CD4-positive, alpha-beta T cell (primary cell): ENCODE results near the gene ZDBF2. TPM values are rescaled to one million over a fixed set of nuclear protein-coding genes. Genes with fewer than 3 reads are reported as not detected.

Experiments
- ATAC-seq: fragments of 200-7000 bp; cut with Tn5 transposase; one replicate; pipeline ENCODE4 v1.10.0; 2022; ENCODE audit warnings: mild to moderate bottlenecking; ENCODE audit not compliant: poor library complexity
- CTCF ChIA-PET: fragments of 350-600 bp; sonication (Branson Sonifier 250); formaldehyde crosslinking; loops from one replicate; lab custom pipeline; 2021; ENCODE audit warnings: antibody characterized with exemption, inconsistent platforms; lab: Charles Lee
- POLR2A ChIA-PET: fragments of 350-600 bp; sonication (Branson Sonifier 250); formaldehyde crosslinking; loops from one replicate; lab custom pipeline; 2021; ENCODE audit warnings: antibody characterized with exemption, inconsistent platforms; lab: Charles Lee
- DNase-seq, 14 experiments: peaks; one replicate each; pipeline ENCODE4 v3.0.0-alpha.2; 2013 to 2020; ENCODE audit warnings: mixed read lengths in 2 of 14
- H3K27ac ChIP-seq, 2 donors: one replicate each; pipeline versions ENCODE4 v1.5.1 to v1.7.0; 2013; ENCODE audit warnings: low read length in 2 of 2, low read depth in 1 of 2, mild to moderate bottlenecking in 1 of 2
- H3K27me3 ChIP-seq, 2 experiments: 1 replicate in 1 of 2; 2 replicates in 1 of 2; pipeline versions ENCODE4 v1.6.1 to v1.7.0; 2013; ENCODE audit warnings: low read length in 2 of 2, control low read depth in 1 of 2, mild to moderate bottlenecking in 1 of 2, moderate library complexity in 1 of 2; ENCODE audit not compliant: insufficient read depth in 2 of 2, control insufficient read depth in 1 of 2
- H3K36me3 ChIP-seq: one replicate; pipeline ENCODE4 v1.6.1; 2013; ENCODE audit warnings: low read length, control low read depth; ENCODE audit not compliant: insufficient read depth
- H3K4me1 ChIP-seq: one replicate; pipeline ENCODE4 v1.6.1; 2013; ENCODE audit warnings: low read length, control low read depth; ENCODE audit not compliant: insufficient read depth
- H3K4me3 ChIP-seq: one replicate; pipeline ENCODE4 v1.5.1; 2013; ENCODE audit warnings: mild to moderate bottlenecking, low read length, moderate library complexity
- H3K9me3 ChIP-seq, 2 experiments: 1 replicate in 1 of 2; 2 replicates in 1 of 2; pipeline versions ENCODE4 v1.6.1 to v1.7.0; 2013; ENCODE audit warnings: low read length in 2 of 2, mild to moderate bottlenecking in 2 of 2, control low read depth in 1 of 2, moderate library complexity in 1 of 2; ENCODE audit not compliant: control insufficient read depth in 1 of 2, insufficient read depth in 1 of 2
- H3K27ac Mint-ChIP-seq: one replicate; pipeline ENCODE4 v1.8.0; 2020; ENCODE audit warnings: mixed read lengths
- H3K27me3 Mint-ChIP-seq: one replicate; pipeline ENCODE4 v1.8.0; 2021; ENCODE audit warnings: mixed read lengths
- H3K36me3 Mint-ChIP-seq: one replicate; pipeline ENCODE4 v1.8.0; 2021; ENCODE audit warnings: low read depth, mixed read lengths
- H3K4me1 Mint-ChIP-seq: one replicate; pipeline ENCODE4 v1.8.0; 2021; ENCODE audit warnings: low read depth, mixed read lengths
- H3K4me3 Mint-ChIP-seq: one replicate; pipeline ENCODE4 v1.8.0; 2020; ENCODE audit warnings: mild to moderate bottlenecking, mixed read lengths
- H3K9me3 Mint-ChIP-seq: one replicate; pipeline ENCODE4 v1.8.0; 2020; ENCODE audit warnings: mixed read lengths
- intact Hi-C, 2 experiments: fragments of 100-400 bp; cut with DNase I in 1 of 2; cut with micrococcal nuclease in 1 of 2; formaldehyde crosslinking; loops; one replicate each; pipeline versions ENCODE4 v1.15.1 to v1.9.0; 2023 to 2025; cut with DNase I, micrococcal nuclease
- total RNA-seq, 174 experiments: library from RNA in 2 of 174; stranded (reverse) in 2 of 174; gene quantifications; one replicate each; pipeline ENCODE4 v1.2.3 and lab custom pipeline; 2021 to 2026
- TF ChIP-seq, protein P1 (sequence below): fragments of 200-600 bp; IDR thresholded peaks from one replicate; pipeline ENCODE4 v1.8.0; 2022; ENCODE audit warnings: antibody characterized with exemption, mild to moderate bottlenecking

The ZDBF2 gene
- total RNA-seq, 2 experiments from 2014 or later: 28.7 to 29.7 TPM

DNA sequence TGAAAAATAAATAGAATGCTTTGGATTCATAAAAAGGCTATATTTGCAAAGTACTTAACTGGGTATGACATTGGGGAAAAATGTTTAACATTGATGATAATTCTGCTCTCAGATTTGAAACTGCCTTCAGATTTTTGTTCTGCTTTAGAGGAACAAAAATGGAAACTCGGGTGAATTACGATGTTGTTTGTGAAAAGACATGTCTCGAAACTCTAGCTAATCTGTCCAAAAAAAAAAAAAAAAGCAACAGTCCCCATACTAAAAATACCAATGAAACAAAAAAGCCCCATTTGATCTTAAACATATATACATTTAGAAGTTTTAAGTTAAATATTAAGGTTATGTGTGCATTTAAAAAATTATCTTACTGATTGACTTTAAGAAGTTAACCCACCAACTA is 3.0 kb downstream of the ZDBF2 start:
- no peak overlapping the region for H3K27ac ChIP-seq
- no peak overlapping the region for H3K27ac Mint-ChIP-seq
- H3K27me3 ChIP-seq: peaks cover 24 to 27% of the 10 kb centered on the region in 2 experiments

DNA sequence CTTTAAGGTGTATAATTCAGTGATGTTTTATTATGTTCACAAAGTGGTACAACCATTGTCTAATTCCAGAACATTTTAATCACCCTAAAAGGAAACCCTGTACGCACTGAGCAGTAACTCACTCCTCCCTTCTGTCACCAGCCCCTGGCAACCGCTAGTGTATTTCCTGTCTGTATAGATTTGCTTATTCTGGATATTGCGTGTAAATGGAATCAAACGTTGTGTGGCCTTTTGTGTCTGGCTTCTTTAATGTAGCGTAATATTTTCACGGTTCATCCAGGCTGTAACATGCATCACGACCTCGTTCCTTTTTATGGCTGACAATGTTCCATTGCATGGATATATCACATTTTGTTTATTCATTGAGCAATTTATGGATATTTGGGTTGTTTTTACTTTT is 8.3 kb downstream of the ZDBF2 start:
- intact Hi-C loops: no loop called here
- Histone ChIP-seq H3K4me3 (no peak overlapping the region), H3K4me1 (no peaks in the 10 kb centered on the region), H3K9me3 (peaks cover 0 to 9% of the 10 kb centered on the region in 2 experiments), H3K27ac (no peak overlapping the region), H3K36me3 (peaks cover 9% of the 10 kb centered on the region), H3K27me3 (peaks cover 0 to 3% of the 10 kb centered on the region in 2 experiments)
- ATAC-seq (no peak), DNase-seq (no peak)
- Mint-ChIP-seq H3K27me3 (peaks cover 29% of the 10 kb centered on the region), H3K4me3 (no peak overlapping the region), H3K36me3 (peaks cover 60% of the 10 kb centered on the region), H3K9me3 (peaks cover 11% of the 10 kb centered on the region), H3K4me1 (no peaks in the 10 kb centered on the region), H3K27ac (no peak overlapping the region)
- POLR2A ChIA-PET: no interaction called here
- TF ChIP-seq, protein P1, sequence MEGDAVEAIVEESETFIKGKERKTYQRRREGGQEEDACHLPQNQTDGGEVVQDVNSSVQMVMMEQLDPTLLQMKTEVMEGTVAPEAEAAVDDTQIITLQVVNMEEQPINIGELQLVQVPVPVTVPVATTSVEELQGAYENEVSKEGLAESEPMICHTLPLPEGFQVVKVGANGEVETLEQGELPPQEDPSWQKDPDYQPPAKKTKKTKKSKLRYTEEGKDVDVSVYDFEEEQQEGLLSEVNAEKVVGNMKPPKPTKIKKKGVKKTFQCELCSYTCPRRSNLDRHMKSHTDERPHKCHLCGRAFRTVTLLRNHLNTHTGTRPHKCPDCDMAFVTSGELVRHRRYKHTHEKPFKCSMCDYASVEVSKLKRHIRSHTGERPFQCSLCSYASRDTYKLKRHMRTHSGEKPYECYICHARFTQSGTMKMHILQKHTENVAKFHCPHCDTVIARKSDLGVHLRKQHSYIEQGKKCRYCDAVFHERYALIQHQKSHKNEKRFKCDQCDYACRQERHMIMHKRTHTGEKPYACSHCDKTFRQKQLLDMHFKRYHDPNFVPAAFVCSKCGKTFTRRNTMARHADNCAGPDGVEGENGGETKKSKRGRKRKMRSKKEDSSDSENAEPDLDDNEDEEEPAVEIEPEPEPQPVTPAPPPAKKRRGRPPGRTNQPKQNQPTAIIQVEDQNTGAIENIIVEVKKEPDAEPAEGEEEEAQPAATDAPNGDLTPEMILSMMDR: no peak
- CTCF ChIA-PET: no interaction called here

More for the DNA sequence above, 3.0 kb downstream of the ZDBF2 start:
- Histone ChIP-seq H3K4me3 (no peak overlapping the region), H3K9me3 (peaks cover 0 to 7% of the 10 kb centered on the region in 2 experiments), H3K36me3 (peaks cover 5% of the 10 kb centered on the region), H3K4me1 (peaks cover 15% of the 10 kb centered on the region)
- Mint-ChIP-seq H3K9me3 (peaks cover 3% of the 10 kb centered on the region), H3K36me3 (peaks cover 19% of the 10 kb centered on the region), H3K4me1 (peaks cover 25% of the 10 kb centered on the region), H3K4me3 (peak overlapping the region; percentile 20), H3K27me3 (peaks cover 56% of the 10 kb centered on the region)
- intact Hi-C loops: loop anchor here (5.0 to 10.0 kb wide), 4 partner anchors 115 to 1987 kb away; partner anchors contain the start of genes EEF1B2 (in 1 of the 2), FASTKD2 (in 1 of the 2), MDH1B (in 1 of the 2) and NDUFS1 (in 1 of the 2)
- POLR2A ChIA-PET: no interaction called here
- ATAC-seq (no peak), DNase-seq (no peak)
- CTCF ChIA-PET: no interaction called here
- TF ChIP-seq, protein P1: no peak

DNA sequence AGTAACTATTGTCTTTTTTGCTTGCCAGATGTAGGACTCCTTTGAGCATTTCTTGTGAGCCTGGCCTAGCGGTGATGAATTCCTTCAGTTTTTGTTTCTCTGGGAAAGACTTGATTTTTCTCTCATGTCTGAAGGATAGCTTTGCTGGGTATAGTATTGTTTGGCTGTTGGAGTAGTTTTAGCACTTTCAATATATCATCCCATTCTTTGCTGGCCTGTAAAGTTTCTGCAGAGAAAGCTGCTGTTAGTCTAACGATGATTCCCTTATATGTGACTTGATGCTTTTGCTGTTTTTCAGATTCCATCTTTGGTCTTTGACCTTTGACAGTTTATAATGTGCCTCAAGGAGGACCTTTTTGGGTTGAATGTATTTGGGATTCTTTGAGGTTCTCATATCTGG is 12.7 kb downstream of the ZDBF2 start:
- peaks cover 9 to 11% of the 10 kb centered on the region in 2 experiments for H3K9me3 ChIP-seq
- TF ChIP-seq, protein P1: no peak
- H3K27ac Mint-ChIP-seq: no peak overlapping the region
- no peak for ATAC-seq
- peaks cover 11% of the 10 kb centered on the region for H3K9me3 Mint-ChIP-seq
- POLR2A ChIA-PET: no interaction called here
- peaks cover 16% of the 10 kb centered on the region for H3K27me3 Mint-ChIP-seq
- CTCF ChIA-PET: no interaction called here
- no peaks in the 10 kb centered on the region for H3K4me1 ChIP-seq
- H3K4me3 Mint-ChIP-seq: no peak overlapping the region
- no peak overlapping the region for H3K4me3 ChIP-seq
- peaks cover 10% of the 10 kb centered on the region for H3K36me3 ChIP-seq
- H3K4me1 Mint-ChIP-seq: no peaks in the 10 kb centered on the region
- intact Hi-C loops: no loop called here
- no peaks in the 10 kb centered on the region for H3K27me3 ChIP-seq
- H3K27ac ChIP-seq: no peak overlapping the region
- H3K36me3 Mint-ChIP-seq: peaks cover 95% of the 10 kb centered on the region
- DNase-seq: no peak
